Measurements from ENCODE around the gene CLPSL2.

The CLPSL2 gene

GRCh38 chr6:35747877-35748276 lies 28.5 kb upstream of the CLPSL2 start:
- no peak for DNase-seq

- no peak for DNase-seq
Observed at GRCh38 chr6:35750557-35750956, 25.8 kb upstream of the CLPSL2 start.

- DNase-seq: no peak
Observed at GRCh38 chr6:35751594-35751993, 24.8 kb upstream of the CLPSL2 start.

GRCh38 chr6:35752330-35752729 lies 24.1 kb upstream of the CLPSL2 start:
- DNase-seq: no peak

GRCh38 chr6:35754452-35755277 lies 21.7 kb upstream of the CLPSL2 start:
- no peak for DNase-seq

- no peak for DNase-seq
Observed at GRCh38 chr6:35755278-35755924, 21.0 kb upstream of the CLPSL2 start.

- no peak for DNase-seq
Observed at GRCh38 chr6:35757456-35758123, 18.8 kb upstream of the CLPSL2 start.

- no peak for DNase-seq
Observed at GRCh38 chr6:35759426-35759825, 17.0 kb upstream of the CLPSL2 start.

GRCh38 chr6:35765739-35766138 lies 10.7 kb upstream of the CLPSL2 start:
- DNase-seq: no peak

GRCh38 chr6:35769211-35769610 lies 7.2 kb upstream of the CLPSL2 start:
- DNase-seq: no peak

- no peak for DNase-seq
Observed at GRCh38 chr6:35771343-35771627, 5.1 kb upstream of the CLPSL2 start.

GRCh38 chr6:35774116-35774794 lies 2.1 kb upstream of the CLPSL2 start:
- DNase-seq: no peak

- no peak for DNase-seq
Observed at GRCh38 chr6:35775031-35775430, 1.4 kb upstream of the CLPSL2 start.

GRCh38 chr6:35777356-35778102 lies 1.1 kb downstream of the CLPSL2 start:
- no peak for DNase-seq

GRCh38 chr6:35778437-35778836 lies 2.0 kb downstream of the CLPSL2 start:
- no peak for DNase-seq

GRCh38 chr6:35780719-35781118 lies 4.3 kb downstream of the CLPSL2 start, which contains the start of gene CLPSL1:
Gene CLPSL1, plus strand, starts transcription at chr6:35781019. Its CDS starts 92 bp downstream, at chr6:35781111.
- DNase-seq: no peak

- DNase-seq: no peak
Observed at GRCh38 chr6:35781290-35781689, 4.9 kb downstream of the CLPSL2 start.

GRCh38 chr6:35782424-35782823 lies 6.0 kb downstream of the CLPSL2 start:
- DNase-seq: no peak

- DNase-seq: no peak
Observed at GRCh38 chr6:35784200-35784599, 7.8 kb downstream of the CLPSL2 start.

- DNase-seq: no peak
Observed at GRCh38 chr6:35786272-35786671, 9.9 kb downstream of the CLPSL2 start.

GRCh38 chr6:35786810-35787209 lies 10.4 kb downstream of the CLPSL2 start:
- DNase-seq: no peak
